Stimulated activated CD8-positive, alpha-beta memory T cell treated with anti-CD3 and anti-CD28 coated beads, Interleukin-15, amount 100 ng/mL, for 4 hours (primary cell): ENCODE data around the gene PTPRM.

Experiments
- DNase-seq, 2 donors: peaks; one replicate each; pipeline ENCODE4 v3.0.0-alpha.2; 2020; ENCODE audit warnings: low read depth in 2 of 2

PTPRM gene

GRCh38 chr18:7896805-7897518 lies 329.8 kb downstream of the PTPRM start:
- DNase-seq, result no peak

- DNase-seq, result no peak
Measured at GRCh38 chr18:7898181-7898580, 331.1 kb downstream of the PTPRM start.

GRCh38 chr18:7899078-7899477 lies 332.0 kb downstream of the PTPRM start:
- DNase-seq, result no peak

- no peak for DNase-seq
Measured at GRCh38 chr18:7900091-7900490, 333.0 kb downstream of the PTPRM start.

- DNase-seq, result no peak
Measured at GRCh38 chr18:7901657-7902056, 334.5 kb downstream of the PTPRM start.

GRCh38 chr18:7902399-7902839 lies 335.3 kb downstream of the PTPRM start:
- DNase-seq, result no peak

- no peak for DNase-seq
Measured at GRCh38 chr18:7904529-7904928, 337.4 kb downstream of the PTPRM start.

GRCh38 chr18:7908681-7909299 lies 341.7 kb downstream of the PTPRM start:
- DNase-seq, result no peak

GRCh38 chr18:7914834-7915670 lies 347.9 kb downstream of the PTPRM start:
- DNase-seq, result no peak

- DNase-seq, result no peak
Measured at GRCh38 chr18:7918701-7919100, 351.6 kb downstream of the PTPRM start.

- DNase-seq, result no peak
Measured at GRCh38 chr18:7919565-7919964, 352.4 kb downstream of the PTPRM start.

GRCh38 chr18:7921938-7922587 lies 354.9 kb downstream of the PTPRM start:
- no peak for DNase-seq

GRCh38 chr18:7923105-7923504 lies 356.0 kb downstream of the PTPRM start:
- DNase-seq, result no peak

GRCh38 chr18:7924616-7925015 lies 357.5 kb downstream of the PTPRM start:
- DNase-seq, result no peak

GRCh38 chr18:7926526-7926925 lies 359.4 kb downstream of the PTPRM start:
- no peak for DNase-seq

GRCh38 chr18:7927119-7927518 lies 360.0 kb downstream of the PTPRM start:
- DNase-seq, result no peak

- no peak for DNase-seq
Measured at GRCh38 chr18:7931763-7932162, 364.6 kb downstream of the PTPRM start.

GRCh38 chr18:7937268-7937667 lies 370.2 kb downstream of the PTPRM start:
- DNase-seq, result no peak

- no peak for DNase-seq
Measured at GRCh38 chr18:7939521-7939920, 372.4 kb downstream of the PTPRM start.

- no peak for DNase-seq
Measured at GRCh38 chr18:7940379-7940778, 373.3 kb downstream of the PTPRM start.

- DNase-seq, result no peak
Measured at GRCh38 chr18:7940971-7941370, 373.9 kb downstream of the PTPRM start.

GRCh38 chr18:7941533-7941932 lies 374.4 kb downstream of the PTPRM start:
- no peak for DNase-seq
